Suppressor macrophage treated with lipopolysaccharide for 1 hour (primary cell): ENCODE data around the gene ERFE.

Experiments used
- DNase-seq, 3 donors: peaks; one replicate each; pipeline ENCODE4 v3.0.0-alpha.2; 2020 to 2022

Gene ERFE

GRCh38 chr2:238157506-238158017, 1.2 kb upstream of the ERFE start:
- no peak for DNase-seq

GRCh38 chr2:238158018-238158508, 707 bp upstream of the ERFE start:
- no peak for DNase-seq

- peak; percentile 34 to 60 (median 36) for DNase-seq
Observed at GRCh38 chr2:238159071-238159539, 335 bp downstream of the ERFE start.

- no peak for DNase-seq
Observed at GRCh38 chr2:238159661-238160205, 963 bp downstream of the ERFE start.

GRCh38 chr2:238160206-238161129, 1.7 kb downstream of the ERFE start:
- peak; percentile 79 to 91 (median 82) for DNase-seq

- no peak for DNase-seq
Observed at GRCh38 chr2:238161291-238162051, 2.7 kb downstream of the ERFE start.

GRCh38 chr2:238162251-238162845, 3.6 kb downstream of the ERFE start:
- no peak for DNase-seq

GRCh38 chr2:238162846-238163441, 4.2 kb downstream of the ERFE start:
- DNase-seq = peak in 1 of 3 donors; percentile 27

GRCh38 chr2:238163481-238164198, 4.9 kb downstream of the ERFE start:
- no peak for DNase-seq

- no peak for DNase-seq
Observed at GRCh38 chr2:238164906-238165287, 6.1 kb downstream of the ERFE start.

- DNase-seq = no peak
Observed at GRCh38 chr2:238165288-238165921, 6.6 kb downstream of the ERFE start.

- no peak for DNase-seq
Observed at GRCh38 chr2:238166391-238167343, 7.9 kb downstream of the ERFE start.

- no peak for DNase-seq
Observed at GRCh38 chr2:238167344-238167715, 8.6 kb downstream of the ERFE start.

GRCh38 chr2:238167761-238168160, 9.0 kb downstream of the ERFE start:
- no peak for DNase-seq

GRCh38 chr2:238168196-238169047, 9.7 kb downstream of the ERFE start:
- no peak for DNase-seq

- no peak for DNase-seq
Observed at GRCh38 chr2:238169048-238169707, 10.4 kb downstream of the ERFE start.

GRCh38 chr2:238169708-238170251, 11.0 kb downstream of the ERFE start:
- DNase-seq = peak; percentile 52 to 80 (median 55)
